Keratinocyte (primary cell): Measurements from ENCODE around the gene WLS. TPM values are rescaled to one million over a fixed set of nuclear protein-coding genes. Genes with fewer than 3 reads are reported as not detected.

Experiments
- DNase-seq: peaks from one replicate; pipeline ENCODE4 v3.0.0-alpha.2; 2011; ENCODE audit warnings: low read depth, missing footprints, low spot score
- FAIRE-seq: peaks from 2 replicates; lab custom pipeline; 2011; peaks lifted over from hg19 to GRCh38; lab: Jason Lieb, UNC
- H2AFZ ChIP-seq: 2 replicates; pipeline ENCODE4 v1.6.0; 2012; ENCODE audit warnings: low read length, control low read depth, inconsistent platforms; ENCODE audit not compliant: control insufficient read depth
- H3K27ac ChIP-seq: 2 replicates; pipeline ENCODE4 v1.5.1; 2011; ENCODE audit warnings: low read length; ENCODE audit not compliant: control insufficient read depth, insufficient read depth
- H3K27me3 ChIP-seq: 3 replicates; pipeline ENCODE4 v1.6.0; 2011; ENCODE audit warnings: low read length; ENCODE audit not compliant: control insufficient read depth, insufficient read depth; ENCODE audit errors: extremely low read depth
- H3K36me3 ChIP-seq, 2 experiments: 2 replicates in 1 of 2; 3 replicates in 1 of 2; pipeline ENCODE4 v1.5.1; 2011; ENCODE audit warnings: low read length in 2 of 2, mild to moderate bottlenecking in 1 of 2; ENCODE audit not compliant: control insufficient read depth in 2 of 2, insufficient read depth in 2 of 2; ENCODE audit errors: extremely low read depth in 1 of 2
- H3K4me1 ChIP-seq: 3 replicates; pipeline ENCODE4 v1.5.1; 2011; ENCODE audit warnings: low read length; ENCODE audit not compliant: control insufficient read depth, insufficient read depth; ENCODE audit errors: extremely low read depth
- H3K4me2 ChIP-seq: 3 replicates; pipeline ENCODE4 v1.6.0; 2011; ENCODE audit warnings: low read depth, low read length; ENCODE audit not compliant: control insufficient read depth, insufficient read depth; ENCODE audit errors: extremely low read depth
- H3K4me3 ChIP-seq, 3 experiments: fragments of 200-600 bp in 1 of 3; sonication (generic) in 1 of 3; 2 replicates in 2 of 3; 3 replicates in 1 of 3; pipeline ENCODE4 v1.5.1; 2011 to 2016; ENCODE audit warnings: low read length in 3 of 3, mild to moderate bottlenecking in 3 of 3, control low read depth in 2 of 3, inconsistent platforms in 1 of 3, low read depth in 1 of 3, mixed read lengths in 1 of 3, mixed run types in 1 of 3, moderate library complexity in 1 of 3; ENCODE audit not compliant: control insufficient read depth in 2 of 3, insufficient read depth in 2 of 3; ENCODE audit errors: extremely low read depth in 1 of 3
- H3K79me2 ChIP-seq: 2 replicates; pipeline ENCODE4 v1.6.0; 2012; ENCODE audit warnings: low read length; ENCODE audit not compliant: control insufficient read depth, insufficient read depth
- H3K9ac ChIP-seq: 3 replicates; pipeline ENCODE4 v1.6.0; 2011; ENCODE audit warnings: low read length; ENCODE audit not compliant: control insufficient read depth, insufficient read depth; ENCODE audit errors: extremely low read depth
- H3K9me1 ChIP-seq: 3 replicates; pipeline ENCODE4 v1.6.0; 2011; ENCODE audit warnings: low read length; ENCODE audit not compliant: control insufficient read depth, insufficient read depth; ENCODE audit errors: extremely low read depth
- H3K9me3 ChIP-seq: 2 replicates; pipeline ENCODE4 v1.5.1; 2012; ENCODE audit warnings: low read depth, low read length; ENCODE audit not compliant: control insufficient read depth
- H4K20me1 ChIP-seq: 3 replicates; pipeline ENCODE4 v1.6.0; 2011; ENCODE audit warnings: low read length; ENCODE audit not compliant: control insufficient read depth, insufficient read depth; ENCODE audit errors: extremely low read depth
- EZH2 ChIP-seq: IDR thresholded peaks from one replicate; pipeline ENCODE4 v1.6.1; 2012; ENCODE audit warnings: inconsistent platforms, mild to moderate bottlenecking, low read length, moderate library complexity
- dilution Hi-C: fragments of 300-500 bp; cut with MboI; formaldehyde crosslinking; loops from one replicate; pipeline ENCODE4 v1.7.0; 2020; ENCODE audit warnings: low sequenced_read_pairs; ENCODE audit not compliant: extremely low pct_ligation_motif_present
- polyA plus RNA-seq, 5 experiments: library from polyadenylated mRNA; depleted of rRNA in 3 of 5; stranded (reverse) in 3 of 5; stranded (forward) in 1 of 5; unstranded in 1 of 5; fragments of >200 nt; gene quantifications; 1 replicate in 1 of 5; 2 replicates in 3 of 5; 3 replicates in 1 of 5; pipeline versions ENCODE4 v1.2.1 to v1.2.3, GENCODE V29; 2011 to 2012; ENCODE audit warnings: missing spikeins in 2 of 5, low read depth in 1 of 5, low replicate concordance in 1 of 5
- TF ChIP-seq, protein P1 (sequence below), 3 experiments: IDR thresholded peaks in 1 of 3; conservative IDR thresholded peaks in 1 of 3; optimal IDR thresholded peaks in 1 of 3; 2 replicates in 2 of 3; 3 replicates in 1 of 3; pipeline versions ENCODE3 to v1.5.1; 2011; ENCODE audit warnings: low read length in 3 of 3, mild to moderate bottlenecking in 3 of 3, moderate library complexity in 2 of 3, control low read depth in 1 of 3, inconsistent platforms in 1 of 3; ENCODE audit not compliant: insufficient read depth in 2 of 3; ENCODE audit errors: extremely low read depth in 1 of 3

WLS gene
- polyA plus RNA-seq, 1 donor (not counting 4 experiments of a cell fraction or from before 2014, with no cell fraction given) = 92.4 TPM

DNA sequence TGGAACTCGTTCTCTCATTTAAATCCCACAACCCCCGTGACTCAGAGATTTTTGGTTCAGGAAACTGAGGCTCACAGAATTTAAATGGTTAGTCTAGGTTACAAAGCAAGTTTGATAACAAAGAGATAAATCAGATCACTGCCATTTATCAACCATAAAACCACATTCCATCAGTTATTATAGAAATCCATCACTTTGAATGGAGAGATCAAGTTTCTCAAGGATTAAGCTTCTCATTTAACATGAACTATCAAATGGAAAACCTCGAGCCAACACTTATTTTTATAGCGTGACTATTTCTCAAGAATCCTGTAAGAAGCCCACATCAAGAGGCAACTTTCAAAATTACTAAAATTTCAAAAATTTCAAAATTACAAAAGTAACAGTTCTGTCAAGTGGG, 11.9 kb downstream of the WLS start:
- Histone ChIP-seq H3K79me2 (peaks cover 61% of the 10 kb centered on the region), H3K27ac (peak overlapping the region; percentile 74), H4K20me1 (no peaks in the 10 kb centered on the region), H3K9me1 (no peaks in the 10 kb centered on the region), H3K4me2 (peak overlapping the region; percentile 92), H3K9me3 (no peaks in the 10 kb centered on the region), H3K36me3 (peaks cover 0 to 2% of the 10 kb centered on the region in 2 experiments), H3K9ac (peak overlapping the region; percentile 33), H2AFZ (no peak overlapping the region), H3K4me3 (peak overlapping the region in 2 of 3 experiments; percentile 52 to 60), H3K4me1 (peaks cover 47% of the 10 kb centered on the region), H3K27me3 (no peaks in the 10 kb centered on the region)
- no peak for FAIRE-seq
- no peak for DNase-seq
- dilution Hi-C loops = no loop called here
- TF ChIP-seq EZH2 = no peak
- TF ChIP-seq, protein P1, sequence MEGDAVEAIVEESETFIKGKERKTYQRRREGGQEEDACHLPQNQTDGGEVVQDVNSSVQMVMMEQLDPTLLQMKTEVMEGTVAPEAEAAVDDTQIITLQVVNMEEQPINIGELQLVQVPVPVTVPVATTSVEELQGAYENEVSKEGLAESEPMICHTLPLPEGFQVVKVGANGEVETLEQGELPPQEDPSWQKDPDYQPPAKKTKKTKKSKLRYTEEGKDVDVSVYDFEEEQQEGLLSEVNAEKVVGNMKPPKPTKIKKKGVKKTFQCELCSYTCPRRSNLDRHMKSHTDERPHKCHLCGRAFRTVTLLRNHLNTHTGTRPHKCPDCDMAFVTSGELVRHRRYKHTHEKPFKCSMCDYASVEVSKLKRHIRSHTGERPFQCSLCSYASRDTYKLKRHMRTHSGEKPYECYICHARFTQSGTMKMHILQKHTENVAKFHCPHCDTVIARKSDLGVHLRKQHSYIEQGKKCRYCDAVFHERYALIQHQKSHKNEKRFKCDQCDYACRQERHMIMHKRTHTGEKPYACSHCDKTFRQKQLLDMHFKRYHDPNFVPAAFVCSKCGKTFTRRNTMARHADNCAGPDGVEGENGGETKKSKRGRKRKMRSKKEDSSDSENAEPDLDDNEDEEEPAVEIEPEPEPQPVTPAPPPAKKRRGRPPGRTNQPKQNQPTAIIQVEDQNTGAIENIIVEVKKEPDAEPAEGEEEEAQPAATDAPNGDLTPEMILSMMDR (optimal IDR thresholded peaks at IDR 0.05 in 1 of 3, IDR thresholded peaks at IDR 0.05 in 1 of 3, conservative IDR thresholded peaks at IDR 0.05 in 1 of 3; ENCODE audit: extremely low read depth in 1 of 3, insufficient read depth in 2 of 3, low read length in 3 of 3) = no peak

GRCh38 chr1:68218490-68218889, 13.8 kb downstream of the WLS start:
- dilution Hi-C loops = no loop called here
- H3K4me1 ChIP-seq = peaks cover 52% of the 10 kb centered on the region
- H3K9me1 ChIP-seq = no peaks in the 10 kb centered on the region

More at GRCh38 chr1:68218490-68218889, 13.8 kb downstream of the WLS start:
- no peaks in the 10 kb centered on the region for H3K9me3 ChIP-seq
- DNase-seq (peak; percentile 77), FAIRE-seq (peak; percentile 97)
- no peaks in the 10 kb centered on the region for H3K36me3 ChIP-seq
- peak overlapping the region; percentile 70 for H3K4me2 ChIP-seq
- no peaks in the 10 kb centered on the region for H3K27me3 ChIP-seq
- H4K20me1 ChIP-seq = no peaks in the 10 kb centered on the region
- peaks cover 52% of the 10 kb centered on the region for H3K79me2 ChIP-seq
- H3K27ac ChIP-seq = peak overlapping the region; percentile 16
- H3K9ac ChIP-seq = peak overlapping the region; percentile 60
- H3K4me3 ChIP-seq = no peak overlapping the region
- H2AFZ ChIP-seq = peak overlapping the region; percentile 45
- TF ChIP-seq EZH2 = no peak
- TF ChIP-seq, protein P1 (optimal IDR thresholded peaks at IDR 0.05 in 1 of 3, IDR thresholded peaks at IDR 0.05 in 1 of 3, conservative IDR thresholded peaks at IDR 0.05 in 1 of 3; ENCODE audit: extremely low read depth in 1 of 3, insufficient read depth in 2 of 3, low read length in 3 of 3) = no peak
